K562 (cell line): ENCODE measurements around the gene ATRNL1. TPM values are rescaled to one million over a fixed set of nuclear protein-coding genes. Genes with fewer than 3 reads are reported as not detected.

Source experiments
- ATAC-seq: fragments of 200-7000 bp; cut with Tn5 transposase; 3 replicates; pipeline ENCODE4 v1.9.1; 2020; ENCODE audit warnings: moderate library complexity
- BruUV-seq: library from RNA; stranded (reverse); fragments of 400-500 nt; replicated peaks from 2 replicates; lab custom pipeline; 2021; lab: Mats Ljungman, UMichigan
- CTCF ChIA-PET: fragments of 300-600 bp; formaldehyde crosslinking; extraction: SDS; loops from one replicate; lab custom pipeline; 2021; ENCODE audit warnings: low intra/inter-chr PET ratio; lab: Yijun Ruan, JAX
- POLR2A ChIA-PET: fragments of 300-600, 350-650 bp; sonication (Branson Sonifier 250); formaldehyde crosslinking; extraction: SDS; loops from one replicate; lab custom pipeline; 2021; ENCODE audit warnings: antibody characterized with exemption, inconsistent platforms; lab: Yijun Ruan, JAX
- DNase-seq, 4 experiments: peaks; one replicate each; pipeline versions ENCODE4 v3.0.0 to v3.0.0-alpha.2; 2011 to 2018; ENCODE audit warnings: low spot score in 3 of 4, mixed read lengths in 3 of 4; ENCODE audit errors: extremely low read depth in 1 of 4
- FAIRE-seq: peaks from 2 replicates; lab custom pipeline; 2011; peaks lifted over from hg19 to GRCh38; lab: Jason Lieb, UNC
- H2AFZ ChIP-seq: 2 replicates; pipeline ENCODE4 v1.6.0; 2011; ENCODE audit warnings: low read depth, low read length, control low read depth, inconsistent platforms
- H3K27ac ChIP-seq: fragments of 200-600 bp; 3 replicates; pipeline ENCODE4 v1.8.0; 2011; ENCODE audit warnings: low read depth, mild to moderate bottlenecking, control low read depth, inconsistent platforms, low read length, moderate library complexity, mixed read lengths; ENCODE audit errors: extremely low read depth
- H3K27me3 ChIP-seq, 2 experiments: fragments of 300-600 bp in 1 of 2; 2 replicates in 1 of 2; 3 replicates in 1 of 2; pipeline versions ENCODE4 v1.6.0 to v1.8.0; 2011; ENCODE audit warnings: inconsistent platforms in 2 of 2, low read length in 2 of 2, mild to moderate bottlenecking in 1 of 2, mixed read lengths in 1 of 2, moderate library complexity in 1 of 2; ENCODE audit not compliant: control insufficient read depth in 2 of 2, insufficient read depth in 2 of 2
- H3K36me3 ChIP-seq: fragments of 300-600 bp; 3 replicates; pipeline ENCODE4 v1.8.0; 2011; ENCODE audit warnings: mild to moderate bottlenecking, low read length, inconsistent platforms; ENCODE audit not compliant: control insufficient read depth, insufficient read depth
- H3K4me1 ChIP-seq, 2 experiments: fragments of 200-600 bp in 1 of 2; replicated peaks in 1 of 2; 2 replicates in 1 of 2; 3 replicates in 1 of 2; pipeline versions ENCODE4 v1.5.1 to v1.8.0; 2011; ENCODE audit warnings: inconsistent platforms in 2 of 2, low read length in 2 of 2, mild to moderate bottlenecking in 1 of 2, mixed read lengths in 1 of 2, moderate library complexity in 1 of 2; ENCODE audit not compliant: control insufficient read depth in 2 of 2, insufficient read depth in 2 of 2
- H3K4me2 ChIP-seq: 2 replicates; pipeline ENCODE4 v1.6.1; 2011; ENCODE audit warnings: low read length, control low read depth, inconsistent platforms, mixed read lengths; ENCODE audit not compliant: insufficient read depth
- H3K4me3 ChIP-seq: fragments of 200-600 bp; sonication (generic), shearing (Covaris generic); 2 replicates; pipeline ENCODE4 v1.5.1; 2016; ENCODE audit warnings: control low read depth, inconsistent platforms
- H3K79me2 ChIP-seq: fragments of 200-600 bp; 3 replicates; pipeline ENCODE4 v1.8.0; 2011; ENCODE audit warnings: low read length, inconsistent platforms; ENCODE audit not compliant: control insufficient read depth, insufficient read depth
- H3K9ac ChIP-seq, 2 experiments: 2 replicates each; pipeline versions ENCODE4 v1.6.0 to v1.6.1; 2011; ENCODE audit warnings: low read depth in 2 of 2, low read length in 2 of 2, control low read depth in 1 of 2, inconsistent platforms in 1 of 2, mild to moderate bottlenecking in 1 of 2, mixed read lengths in 1 of 2; ENCODE audit not compliant: insufficient read depth in 1 of 2
- H3K9me1 ChIP-seq: one replicate; pipeline ENCODE4 v1.6.0; 2011; ENCODE audit warnings: inconsistent platforms, mild to moderate bottlenecking, low read length, moderate library complexity; ENCODE audit not compliant: control insufficient read depth, insufficient read depth
- H3K9me3 ChIP-seq: replicated peaks from 2 replicates; pipeline ENCODE4 v1.5.1; 2011; ENCODE audit warnings: low read depth, low read length, inconsistent platforms; ENCODE audit not compliant: control insufficient read depth, insufficient read depth
- H4K20me1 ChIP-seq: replicated peaks from 2 replicates; pipeline ENCODE4 v1.6.1; 2011; ENCODE audit warnings: low read length, inconsistent platforms, mixed read lengths; ENCODE audit not compliant: control insufficient read depth, insufficient read depth
- CBX5 ChIP-seq: IDR thresholded peaks from 2 replicates; pipeline ENCODE4 v1.6.1; 2014; ENCODE audit warnings: low read depth, borderline replicate concordance
- CHD7 ChIP-seq: fragments of 200-600 bp; sonication (generic); IDR thresholded peaks from one replicate; pipeline ENCODE4 v1.6.1; 2012; ENCODE audit warnings: mild to moderate bottlenecking, low read depth, low read length, inconsistent platforms
- ETV1 ChIP-seq: fragments of 450-650 bp; conservative IDR thresholded peaks from 2 replicates; pipeline ENCODE4 v1.6.1; 2016; ENCODE audit warnings: missing genetic modification characterization, control low read depth, low read depth, missing compliant biosample characterization
- NCOA1 ChIP-seq: fragments of 450-650 bp; IDR thresholded peaks from 2 replicates; pipeline ENCODE4 v1.6.1; 2016; ENCODE audit warnings: low read depth
- SP1 ChIP-seq: sonication (generic); formaldehyde crosslinking; IDR thresholded peaks from 2 replicates; pipeline ENCODE4 v1.8.1; 2022; ENCODE audit warnings: mild to moderate bottlenecking, missing genetic modification reagents
- SREBF1 ChIP-seq: fragments of 150-350 bp; IDR thresholded peaks from 2 replicates; pipeline ENCODE4 v1.6.1; 2014; ENCODE audit warnings: antibody characterized with exemption, low read depth, low read length, borderline replicate concordance
- WGBS: fragments of 100-300 bp; shearing (Covaris generic); methylation state at CpG from one replicate; pipeline ENCODE4 v1.1.6; 2016; ENCODE audit warnings: low coverage, mixed read lengths; ENCODE audit not compliant: insufficient coverage; ENCODE audit errors: missing lambda C conversion rate; 5-methylcytosine and 5-hydroxymethylcytosine counted together
- in situ Hi-C: fragments of 300-500 bp; cut with MboI; formaldehyde crosslinking; loops from 4 replicates; pipeline ENCODE4 v1.15.0; 2018; ENCODE audit warnings: inconsistent platforms, mixed read lengths
- intact Hi-C: fragments of 100-400 bp; cut with micrococcal nuclease; formaldehyde crosslinking; loops from 2 replicates; pipeline ENCODE4 v1.14.2; 2022
- polyA plus RNA-seq, 8 experiments: library from polyadenylated mRNA; depleted of rRNA in 4 of 8; stranded (reverse) in 5 of 8; unstranded in 3 of 8; fragments of >200 nt; fragmentation: Nextera tagmentation in 2 of 8; fragmentation: Illumina TruSeq in 1 of 8; extraction: Ambion mirVana in 2 of 8; extraction: Trizol in 1 of 8; gene quantifications; 2 replicates each; pipeline versions ENCODE4 v1.2.1 to v1.2.3, GENCODE V29; 2011 to 2014; ENCODE audit warnings: inconsistent platforms in 1 of 8, missing spikeins in 1 of 8
- total RNA-seq, 7 experiments: library from RNA; depleted of rRNA in 6 of 7; stranded (reverse); fragments of >200 nt in 6 of 7; fragmentation: Illumina TruSeq in 2 of 7; extraction: Trizol in 2 of 7; gene quantifications; 2 replicates each; pipeline versions ENCODE4 v1.2.1 to v1.2.3, GENCODE V29; 2011 to 2021; ENCODE audit warnings: low replicate concordance in 1 of 7

ATRNL1 gene
- total and polyA plus RNA-seq, 9 of the 15 experiments (the other 6 are each of a cell fraction or from before 2014, with no cell fraction given): 0.18 TPM; not detected in 8

- in situ Hi-C loops: no loop called here
- no peak for FAIRE-seq
- 0% methylated on average over 3 of the region's 4 CpGs for WGBS
- H3K4me3 ChIP-seq: no peak overlapping the region
- no peaks in the 10 kb centered on the region for H3K27me3 ChIP-seq
- no peak for ATAC-seq
- no peak overlapping the region for H2AFZ ChIP-seq
- CTCF ChIA-PET: no interaction called here
- H3K4me1 ChIP-seq: no peaks in the 10 kb centered on the region
- H3K79me2 ChIP-seq: no peaks in the 10 kb centered on the region
- no peak for TF ChIP-seq SREBF1
- TF ChIP-seq ETV1: no peak
- no peak for TF ChIP-seq SP1 (CRISPR knock-in tag)
- H4K20me1 ChIP-seq: no peaks in the 10 kb centered on the region
- no peak overlapping the region for H3K27ac ChIP-seq
- H3K4me2 ChIP-seq: no peak overlapping the region
- no peak for DNase-seq
- intact Hi-C loops: no loop called here
- no peak overlapping the region for H3K9ac ChIP-seq
- no TSS peak for BruUV-seq
- H3K9me3 ChIP-seq: no peaks in the 10 kb centered on the region
- no peaks in the 10 kb centered on the region for H3K9me1 ChIP-seq
- POLR2A ChIA-PET: no interaction called here
- H3K36me3 ChIP-seq: no peaks in the 10 kb centered on the region
Observed at GRCh38 chr10:115696747-115697146, 603.6 kb downstream of the ATRNL1 start.

- in situ Hi-C loops: no loop called here
- POLR2A ChIA-PET: no interaction called here
- CTCF ChIA-PET: no interaction called here
- no peaks in the 10 kb centered on the region for H3K4me1 ChIP-seq
- no peak overlapping the region for H2AFZ ChIP-seq
- H3K9me3 ChIP-seq: no peaks in the 10 kb centered on the region
- H3K27me3 ChIP-seq: no peaks in the 10 kb centered on the region
- no peaks in the 10 kb centered on the region for H4K20me1 ChIP-seq
- H3K9ac ChIP-seq: no peak overlapping the region
- no peak for FAIRE-seq
- no peak overlapping the region for H3K27ac ChIP-seq
- no peak for DNase-seq
- ATAC-seq: no peak
- no peak overlapping the region for H3K4me3 ChIP-seq
- no peak for TF ChIP-seq CBX5
- TF ChIP-seq NCOA1: no peak
- no peak for TF ChIP-seq CHD7
- TF ChIP-seq, all 486 proteins: peak for 0
- Histone ChIP-seq H3K9me1 (no peaks in the 10 kb centered on the region), H3K79me2 (no peaks in the 10 kb centered on the region), H3K36me3 (no peaks in the 10 kb centered on the region), H3K4me2 (no peak overlapping the region)
- intact Hi-C loops: no loop called here
- BruUV-seq: no TSS peak
Observed at GRCh38 chr10:115706026-115706425, 612.9 kb downstream of the ATRNL1 start.
